ENCODE data around the gene BMPER. TPM values are rescaled to one million over a fixed set of nuclear protein-coding genes. Genes with fewer than 3 reads are reported as not detected.
A peak's percentile ranks its signal among the peaks of the same experiment; 100 is the strongest.

The BMPER gene
- polyA plus RNA-seq, 1 experiment = 8.8 TPM

GRCh38 chr7:33932221-33932620 lies 26.9 kb downstream of the BMPER start:
- Histone ChIP-seq H3K27me3 (ENCODE audit: control insufficient read depth, insufficient read depth, low read length) (no peaks in the 10 kb centered on the region), H3K4me3 (ENCODE audit: low read depth, low read length) (no peak overlapping the region), H3K36me3 (ENCODE audit: control insufficient read depth, insufficient read depth, low read length) (peaks cover 3% of the 10 kb centered on the region)
- CTCF ChIA-PET = interaction anchor here (0.6 to 4.8 kb wide), 37 partner anchors 8 to 689 kb away, joined by 3 to 31 read pairs (median 5); no protein-coding TSS in a partner anchor
- POLR2A ChIA-PET = no interaction called here
- TF ChIP-seq, protein P1, sequence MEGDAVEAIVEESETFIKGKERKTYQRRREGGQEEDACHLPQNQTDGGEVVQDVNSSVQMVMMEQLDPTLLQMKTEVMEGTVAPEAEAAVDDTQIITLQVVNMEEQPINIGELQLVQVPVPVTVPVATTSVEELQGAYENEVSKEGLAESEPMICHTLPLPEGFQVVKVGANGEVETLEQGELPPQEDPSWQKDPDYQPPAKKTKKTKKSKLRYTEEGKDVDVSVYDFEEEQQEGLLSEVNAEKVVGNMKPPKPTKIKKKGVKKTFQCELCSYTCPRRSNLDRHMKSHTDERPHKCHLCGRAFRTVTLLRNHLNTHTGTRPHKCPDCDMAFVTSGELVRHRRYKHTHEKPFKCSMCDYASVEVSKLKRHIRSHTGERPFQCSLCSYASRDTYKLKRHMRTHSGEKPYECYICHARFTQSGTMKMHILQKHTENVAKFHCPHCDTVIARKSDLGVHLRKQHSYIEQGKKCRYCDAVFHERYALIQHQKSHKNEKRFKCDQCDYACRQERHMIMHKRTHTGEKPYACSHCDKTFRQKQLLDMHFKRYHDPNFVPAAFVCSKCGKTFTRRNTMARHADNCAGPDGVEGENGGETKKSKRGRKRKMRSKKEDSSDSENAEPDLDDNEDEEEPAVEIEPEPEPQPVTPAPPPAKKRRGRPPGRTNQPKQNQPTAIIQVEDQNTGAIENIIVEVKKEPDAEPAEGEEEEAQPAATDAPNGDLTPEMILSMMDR (IDR thresholded peaks at IDR 0.05; ENCODE audit: insufficient read depth, low read depth, low read length) = no peak
- DNase-seq (ENCODE audit: low read depth) = no peak

- no peak overlapping the region for H3K4me3 ChIP-seq (ENCODE audit: low read depth, low read length)
- DNase-seq (ENCODE audit: low read depth) = peak; percentile 52
- ChIA-PET CTCF (interaction anchor here (0.6 to 4.8 kb wide), 45 partner anchors 9 to 750 kb away, joined by 3 to 31 read pairs (median 4); partner anchors contain the start of gene BMPER), POLR2A (interaction anchor here (0.7 kb wide), 1 partner anchor 216 kb away, joined by 10 read pairs; no protein-coding TSS in a partner anchor)
- TF ChIP-seq, protein P1 (IDR thresholded peaks at IDR 0.05; ENCODE audit: insufficient read depth, low read depth, low read length) = peak; percentile 98
- H3K36me3 ChIP-seq (ENCODE audit: control insufficient read depth, insufficient read depth, low read length) = peaks cover 2% of the 10 kb centered on the region
- H3K27me3 ChIP-seq (ENCODE audit: control insufficient read depth, insufficient read depth, low read length) = no peaks in the 10 kb centered on the region
These were observed 27.6 kb downstream of the BMPER start for GRCh38 chr7:33932832-33933468.

DNA sequence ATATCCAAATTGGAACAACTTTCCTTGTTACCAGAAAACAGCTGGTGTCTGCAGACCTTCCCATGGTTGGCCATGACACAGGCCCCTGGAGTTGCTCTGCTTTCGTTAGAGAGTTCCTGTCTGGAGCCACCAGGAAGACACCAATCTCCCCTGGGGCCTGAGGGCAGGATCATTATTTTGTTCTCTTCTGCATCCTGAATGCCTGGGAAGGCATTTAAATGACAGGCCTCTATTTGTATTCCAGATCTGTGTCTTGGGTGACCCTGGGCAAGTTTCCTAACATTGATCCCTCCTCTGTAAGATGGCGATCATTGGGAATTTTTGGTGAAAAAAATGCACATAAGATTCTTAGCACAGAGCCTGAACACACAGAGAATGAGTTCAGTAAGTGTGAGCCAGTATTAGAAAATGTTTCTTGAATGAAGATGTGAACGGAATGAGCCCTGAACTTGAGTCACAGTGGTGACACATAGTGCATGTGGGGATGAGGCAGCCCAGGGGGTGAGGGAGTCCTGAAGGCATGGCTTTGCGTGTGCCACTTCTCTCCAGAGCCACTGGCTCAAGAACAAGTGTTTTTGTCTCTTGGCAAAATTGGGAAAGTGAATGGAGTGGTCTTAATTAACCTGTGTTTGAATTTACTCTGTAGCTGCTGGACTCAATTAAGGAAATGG lies 28.4 kb downstream of the BMPER start:
- H3K4me3 ChIP-seq (ENCODE audit: low read depth, low read length) = no peak overlapping the region
- TF ChIP-seq, protein P1 (IDR thresholded peaks at IDR 0.05; ENCODE audit: insufficient read depth, low read depth, low read length) = no peak
- DNase-seq (ENCODE audit: low read depth) = peak; percentile 76
- ChIA-PET CTCF (interaction anchor here (0.7 to 4.8 kb wide), 24 partner anchors 8 to 750 kb away, joined by 3 to 31 read pairs (median 6); partner anchors contain the start of gene BMPER), POLR2A (interaction anchor here (0.6 to 0.7 kb wide), 2 partner anchors 217 to 690 kb away, joined by 4 to 10 read pairs; no protein-coding TSS in a partner anchor)
- no peaks in the 10 kb centered on the region for H3K27me3 ChIP-seq (ENCODE audit: control insufficient read depth, insufficient read depth, low read length)
- no peaks in the 10 kb centered on the region; the same call in none of the 2 replicates for H3K36me3 ChIP-seq (ENCODE audit: control insufficient read depth, insufficient read depth, low read length)

GRCh38 chr7:33934391-33934790 lies 29.1 kb downstream of the BMPER start:
- DNase-seq (ENCODE audit: low read depth) = no peak
- POLR2A ChIA-PET = interaction anchor here (0.6 kb wide), 1 partner anchor 691 kb away, joined by 4 read pairs; no protein-coding TSS in a partner anchor
- TF ChIP-seq, protein P1 (IDR thresholded peaks at IDR 0.05; ENCODE audit: insufficient read depth, low read depth, low read length) = no peak
- Histone ChIP-seq H3K27me3 (ENCODE audit: control insufficient read depth, insufficient read depth, low read length) (no peaks in the 10 kb centered on the region), H3K36me3 (ENCODE audit: control insufficient read depth, insufficient read depth, low read length) (peaks cover 1% of the 10 kb centered on the region), H3K4me3 (ENCODE audit: low read depth, low read length) (no peak overlapping the region)
- CTCF ChIA-PET = interaction anchor here (0.8 to 4.8 kb wide), 9 partner anchors 9 to 691 kb away, joined by 3 to 31 read pairs (median 8); no protein-coding TSS in a partner anchor

DNA sequence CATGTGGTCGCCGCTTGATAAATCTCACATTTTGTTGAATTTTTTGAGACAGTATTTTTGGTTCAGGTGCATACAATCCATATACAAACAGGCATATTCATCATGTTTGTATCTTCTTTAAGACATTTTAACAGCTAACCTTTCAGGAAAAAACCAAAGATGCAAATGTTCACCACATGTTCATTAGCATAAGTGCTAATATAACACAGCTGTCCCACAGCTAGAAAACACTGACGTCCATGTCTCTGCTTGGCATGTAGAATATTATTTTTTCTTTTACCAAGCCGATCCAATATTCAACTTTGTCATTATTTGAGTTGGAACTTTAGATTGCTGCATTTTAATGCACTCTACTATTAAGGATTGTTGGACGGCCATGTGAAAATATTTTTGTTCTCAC lies 31.2 kb downstream of the BMPER start:
- ChIA-PET CTCF (interaction anchor here (1.4 kb wide), 1 partner anchor 32 kb away, joined by 3 read pairs; no protein-coding TSS in a partner anchor), POLR2A (no interaction called here)
- Histone ChIP-seq H3K4me3 (ENCODE audit: low read depth, low read length) (no peak overlapping the region), H3K27me3 (ENCODE audit: control insufficient read depth, insufficient read depth, low read length) (no peaks in the 10 kb centered on the region), H3K36me3 (ENCODE audit: control insufficient read depth, insufficient read depth, low read length) (peaks cover 1% of the 10 kb centered on the region; the same call in 1 of the 2 replicates)
- no peak for DNase-seq (ENCODE audit: low read depth)
- TF ChIP-seq, protein P1 (IDR thresholded peaks at IDR 0.05; ENCODE audit: insufficient read depth, low read depth, low read length) = no peak
